Iris pigment epithelial cell (primary cell): ENCODE data around the gene FAM171A2.

Experiments
- DNase-seq: peaks from one replicate; pipeline ENCODE4 v3.0.0-alpha.2; 2011; ENCODE audit warnings: low read depth

Gene FAM171A2

GRCh38 chr17:44307387-44308186, 56.1 kb downstream of the FAM171A2 start:
- peak; percentile 23 for DNase-seq

GRCh38 chr17:44304651-44305050, 59.0 kb downstream of the FAM171A2 start:
- no peak for DNase-seq
